ENCODE data around the gene TMEM97.
A peak's percentile ranks its signal among the peaks of the same experiment; 100 is the strongest.

Gene TMEM97

DNA sequence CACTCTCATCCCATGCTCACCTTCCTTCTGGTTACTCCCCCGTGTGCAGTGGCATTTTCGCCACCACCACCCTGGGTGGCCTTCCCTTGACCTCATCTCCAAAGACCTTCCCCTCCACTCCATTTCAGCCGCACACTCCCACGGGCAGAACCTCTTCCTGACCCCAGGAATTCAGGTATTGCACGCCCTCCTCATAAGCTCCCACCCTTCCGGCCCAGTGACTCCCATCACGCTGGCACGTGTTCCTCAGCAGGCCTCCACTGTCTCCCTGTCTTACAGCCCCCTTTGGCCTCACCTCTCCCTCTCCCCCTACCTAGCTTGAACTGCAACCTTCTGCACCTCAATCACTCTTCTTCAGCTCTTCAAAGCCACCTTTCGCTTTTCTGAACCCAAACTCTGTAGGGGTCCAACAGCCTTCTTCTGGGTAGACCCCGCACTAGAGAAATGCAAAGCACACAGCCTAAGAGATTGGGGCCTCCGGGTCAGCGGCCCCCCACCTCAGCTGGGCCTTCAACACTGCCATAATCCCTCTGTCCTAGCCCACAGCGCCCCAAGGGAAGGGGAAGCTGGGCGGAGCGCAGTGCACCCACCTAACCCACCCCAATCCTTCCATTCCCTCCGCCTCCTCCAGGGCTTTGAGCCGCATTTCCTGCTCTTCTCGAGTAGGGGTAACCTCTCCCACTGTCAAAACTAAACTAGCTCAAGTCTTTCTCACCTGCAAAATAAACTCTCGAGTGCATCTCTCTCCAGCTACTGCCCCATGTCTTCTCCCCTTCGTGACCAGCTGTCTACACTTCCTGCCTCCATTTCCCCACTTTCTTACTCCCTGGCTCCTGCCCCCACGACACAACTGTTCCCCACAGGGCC lies 1.7 kb upstream of the TMEM97 start:
- no peak for DNase-seq (ENCODE audit: low read depth)

DNA sequence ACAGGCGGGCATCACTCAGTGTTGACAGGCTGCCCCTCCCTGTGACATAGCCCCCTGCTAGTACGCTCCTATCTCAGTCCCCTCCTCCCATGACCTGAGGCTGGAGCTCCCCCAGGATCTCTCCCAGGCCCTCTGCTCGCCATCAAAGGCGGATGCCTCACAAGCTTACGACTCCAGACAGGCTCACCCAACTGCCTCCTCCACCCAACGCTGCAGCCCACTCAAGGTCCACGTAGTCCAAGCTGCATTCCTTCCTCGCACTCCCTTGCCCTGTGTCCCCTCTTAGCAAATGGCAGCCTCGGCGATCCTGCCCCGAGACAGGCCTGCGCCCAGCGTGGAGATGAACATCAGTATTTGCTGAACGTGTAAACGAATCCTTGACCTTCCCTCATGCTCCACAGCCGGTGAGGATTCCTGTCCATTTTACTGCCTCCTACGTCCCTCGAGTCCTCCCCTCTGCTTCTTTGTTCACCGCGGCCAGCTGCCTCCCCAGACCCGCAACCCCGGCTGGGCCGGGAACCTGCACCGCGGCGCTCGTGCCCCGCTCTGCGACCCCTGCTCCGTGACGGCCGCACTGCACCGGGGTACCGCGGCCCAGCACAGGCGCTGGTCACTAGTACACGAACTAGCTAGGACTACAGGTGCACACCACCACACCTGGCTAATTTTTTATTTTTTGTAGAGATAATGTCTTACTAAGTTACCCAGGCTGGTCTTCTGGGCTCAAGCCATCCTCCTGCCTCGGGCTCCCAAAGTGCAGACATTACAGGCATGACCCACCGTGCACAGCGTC lies 838 bp upstream of the TMEM97 start:
- DNase-seq (ENCODE audit: low read depth): no peak

DNA sequence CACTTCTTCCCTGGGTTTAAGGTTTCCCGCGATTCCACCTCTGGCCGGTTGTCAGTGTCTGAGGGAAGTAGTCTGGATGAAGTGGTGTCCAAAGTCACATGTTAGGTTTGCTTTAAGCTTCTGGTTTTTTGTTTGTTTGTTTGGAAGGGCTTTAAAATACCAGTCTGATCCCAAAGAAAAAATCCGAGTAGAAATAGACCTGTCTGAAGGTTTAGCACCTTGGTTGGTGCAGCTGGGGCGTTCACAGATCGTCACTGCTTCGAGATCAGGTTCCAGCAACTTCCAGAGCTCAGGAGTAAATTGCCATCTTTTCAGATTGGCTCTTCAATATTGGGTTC lies 567 bp downstream of the TMEM97 start:
- no peak for DNase-seq (ENCODE audit: low read depth)

GRCh38 chr17:28320215-28321061 lies 1.4 kb downstream of the TMEM97 start:
- DNase-seq (ENCODE audit: low read depth): no peak

DNA sequence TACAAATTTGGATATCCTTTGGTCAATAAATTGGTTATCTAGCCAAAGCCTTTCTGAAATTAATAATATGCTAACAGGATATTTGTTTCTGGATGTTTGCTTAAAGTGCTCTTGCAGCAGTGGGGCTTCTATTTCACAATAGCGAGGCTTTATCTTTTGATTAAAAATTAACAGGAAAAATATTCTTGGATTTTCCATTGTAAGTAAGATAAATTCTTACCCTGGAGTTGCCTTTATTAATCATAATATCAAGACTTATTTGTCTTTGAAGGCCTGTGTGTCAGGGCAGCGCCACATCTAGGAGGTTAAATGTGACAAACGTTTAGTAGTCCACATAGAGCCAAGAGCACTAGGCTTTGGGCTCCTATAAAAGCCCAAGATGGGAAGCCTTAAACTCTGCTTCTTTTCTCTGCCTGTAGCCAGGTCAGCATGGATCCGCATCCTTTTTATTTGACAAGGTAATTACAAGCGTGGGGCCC lies 5.3 kb downstream of the TMEM97 start:
- no peak for DNase-seq (ENCODE audit: low read depth)

DNA sequence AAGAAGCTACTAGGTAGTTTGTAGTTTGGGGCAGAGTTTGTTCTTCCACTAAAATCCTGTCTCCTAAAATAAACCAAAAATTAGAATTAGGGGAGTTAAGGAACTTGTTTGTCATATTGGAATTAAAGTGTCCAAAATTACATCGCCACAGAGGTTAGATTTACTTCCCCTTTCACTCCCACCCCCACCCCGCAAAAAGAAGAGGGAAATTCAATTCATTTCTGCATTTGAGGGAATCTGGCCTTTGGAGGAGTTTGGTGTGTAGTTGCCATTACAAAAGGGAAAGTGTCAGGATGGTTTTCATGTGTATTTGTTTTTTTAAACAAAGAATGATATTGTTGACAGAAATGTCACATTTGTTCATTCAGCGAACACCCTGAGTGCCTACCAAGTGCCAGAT lies 5.8 kb downstream of the TMEM97 start:
- no peak for DNase-seq (ENCODE audit: low read depth)

- DNase-seq (ENCODE audit: low read depth): no peak
Measured at GRCh38 chr17:28325211-28325610, 6.2 kb downstream of the TMEM97 start.

DNA sequence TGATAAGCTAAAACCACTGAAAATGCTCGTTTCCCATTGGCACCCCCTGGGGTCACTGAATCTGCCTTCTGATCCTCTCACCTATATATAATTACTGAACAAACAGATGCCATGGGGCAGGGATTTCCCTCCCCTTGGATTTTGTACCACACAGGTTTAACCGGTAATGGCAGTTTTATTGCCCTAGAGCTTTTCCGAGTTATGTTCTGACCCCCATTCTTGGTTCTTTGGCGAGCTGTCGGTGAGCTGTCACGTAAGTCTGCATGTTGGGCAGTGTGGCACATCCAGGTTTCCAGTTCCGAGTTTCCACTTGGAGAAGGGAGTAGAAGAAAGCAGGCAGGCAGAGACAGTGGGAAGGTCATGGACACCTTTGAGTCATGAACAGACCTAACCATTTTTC lies 7.1 kb downstream of the TMEM97 start:
- DNase-seq (ENCODE audit: low read depth): no peak

- no peak for DNase-seq (ENCODE audit: low read depth)
Measured at GRCh38 chr17:28327031-28327607, 8.1 kb downstream of the TMEM97 start.

GRCh38 chr17:28327709-28328108 lies 8.7 kb downstream of the TMEM97 start:
- no peak for DNase-seq (ENCODE audit: low read depth)

- no peak for DNase-seq (ENCODE audit: low read depth)
Measured at GRCh38 chr17:28328325-28328724, 9.3 kb downstream of the TMEM97 start.

- no peak for DNase-seq (ENCODE audit: low read depth)
Measured at GRCh38 chr17:28330671-28331070, 11.7 kb downstream of the TMEM97 start.

- no peak for DNase-seq (ENCODE audit: low read depth)
Measured at GRCh38 chr17:28331891-28332420, 13.0 kb downstream of the TMEM97 start.

DNA sequence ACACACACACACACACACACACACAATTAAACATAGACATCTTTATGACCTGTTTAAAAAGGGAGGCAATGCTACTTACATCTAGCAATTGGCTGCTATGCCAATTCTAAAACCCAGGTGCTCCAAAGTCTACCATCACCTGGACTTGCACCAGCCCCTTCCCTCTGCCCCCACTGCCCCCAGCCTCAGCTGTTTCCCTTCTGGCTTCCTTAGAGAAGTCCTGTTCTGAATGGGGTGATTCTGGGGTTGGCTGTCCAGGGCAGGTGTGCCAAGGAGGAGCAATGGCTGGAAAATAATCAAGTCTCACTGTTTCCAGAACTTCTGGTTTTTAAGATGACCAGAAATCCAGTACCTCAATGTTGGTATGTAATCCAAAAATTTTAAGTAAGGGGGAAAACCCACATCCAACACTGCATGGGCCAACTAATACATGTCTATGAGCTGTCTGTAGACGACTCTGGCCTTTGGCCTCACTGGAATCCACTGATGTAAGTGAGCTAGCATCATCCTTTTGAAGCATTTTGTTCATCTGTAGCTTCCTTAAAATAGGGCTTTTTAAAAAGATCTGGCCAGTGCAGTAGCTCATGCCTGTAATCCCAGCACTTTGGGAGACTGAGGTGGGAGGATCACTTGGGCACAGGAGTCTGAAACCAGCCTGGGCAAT lies 14.2 kb downstream of the TMEM97 start:
- DNase-seq (ENCODE audit: low read depth): no peak

DNA sequence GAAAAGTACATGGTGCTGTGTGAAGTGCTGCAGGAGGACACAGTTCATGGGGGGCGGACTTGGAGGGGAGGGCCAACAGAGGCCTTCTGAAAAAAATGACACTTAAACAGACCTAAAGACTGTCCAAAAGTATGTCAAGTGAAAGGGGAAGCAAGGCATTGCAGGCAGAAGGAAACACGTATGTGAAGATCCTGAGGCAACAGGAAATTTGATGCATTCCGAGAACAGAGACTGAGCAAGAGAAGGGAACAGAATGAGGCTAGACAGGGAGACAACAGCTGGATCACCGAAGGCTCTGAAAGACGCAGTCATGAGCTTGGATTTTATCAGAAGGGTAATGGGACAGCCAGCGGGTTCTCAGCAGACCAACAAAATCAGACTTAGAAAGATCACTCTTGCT lies 15.2 kb downstream of the TMEM97 start:
- DNase-seq (ENCODE audit: low read depth): no peak

DNA sequence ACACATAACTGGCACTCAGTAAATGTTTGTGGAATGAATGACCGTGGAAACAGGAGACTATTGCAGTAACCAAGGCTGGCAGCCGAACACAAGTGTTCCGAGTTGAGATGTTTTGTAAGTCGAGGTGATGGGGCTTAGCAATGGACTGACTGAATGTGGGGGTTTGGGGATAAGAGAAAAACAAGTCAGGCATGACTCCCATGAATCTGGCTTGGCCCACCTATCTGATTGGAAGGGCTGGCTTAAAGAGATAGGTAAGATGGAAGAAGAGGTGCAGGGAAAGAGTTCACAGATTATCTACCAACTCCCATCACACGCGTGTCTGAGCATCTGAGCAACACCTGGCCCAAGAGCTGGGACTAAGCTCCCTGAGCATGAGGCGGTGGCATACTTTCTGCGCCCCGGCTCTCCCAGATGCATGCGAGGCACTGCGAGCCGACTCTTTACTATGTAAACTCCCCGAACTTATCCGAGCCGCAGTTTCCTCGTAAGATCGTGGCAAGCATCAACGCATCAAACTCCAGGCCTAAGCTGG lies 15.7 kb downstream of the TMEM97 start:
- no peak for DNase-seq (ENCODE audit: low read depth)

DNA sequence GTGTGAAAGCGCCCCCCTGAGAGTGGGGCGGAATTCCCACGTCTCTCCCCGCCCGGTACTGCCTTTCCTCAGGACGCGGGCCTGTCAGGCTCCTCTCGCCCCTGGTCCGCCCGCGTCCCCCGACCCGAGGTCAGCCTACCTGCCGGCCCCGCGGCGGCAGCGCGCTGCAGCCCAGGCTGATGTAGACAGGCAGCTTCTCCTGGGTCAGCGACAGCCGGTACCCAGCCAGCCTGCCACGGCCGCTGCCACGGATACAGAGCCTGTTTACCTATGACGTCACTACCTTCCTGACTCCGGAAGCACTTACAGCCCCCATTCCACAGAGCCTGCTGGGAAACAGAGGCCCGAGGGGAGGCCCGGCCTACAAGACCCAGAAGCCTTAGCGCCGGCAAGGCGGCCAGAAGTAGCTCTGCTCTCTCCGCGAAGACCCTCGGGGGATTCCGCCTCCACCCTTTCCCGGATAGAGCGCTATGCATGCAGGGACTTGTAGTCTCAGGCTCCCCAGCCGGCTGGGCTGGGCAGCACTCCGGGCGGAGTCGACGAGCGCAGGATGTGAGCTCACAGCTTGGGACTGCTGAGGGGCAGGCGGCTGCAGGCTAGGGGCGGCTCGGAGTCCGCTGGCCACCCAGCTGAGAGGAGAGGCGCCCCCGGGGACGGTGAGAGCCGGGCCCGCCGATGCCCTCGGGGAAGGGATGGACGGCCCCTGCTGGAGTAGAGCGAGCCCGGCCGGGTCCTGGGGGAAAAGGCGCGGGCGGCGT lies 16.4 kb downstream of the TMEM97 start, which contains the start of the genes IFT20 and TNFAIP1:
IFT20 (minus strand) TSS at position 272 of the 758 bp plus-strand sequence. CDS start 3,487 bp downstream, outside the sequence.
TNFAIP1 (plus strand) TSS at position 561 of the 758 bp plus-strand sequence. CDS start 3,761 bp downstream, outside the sequence.
- DNase-seq (ENCODE audit: low read depth): peak; percentile 95

DNA sequence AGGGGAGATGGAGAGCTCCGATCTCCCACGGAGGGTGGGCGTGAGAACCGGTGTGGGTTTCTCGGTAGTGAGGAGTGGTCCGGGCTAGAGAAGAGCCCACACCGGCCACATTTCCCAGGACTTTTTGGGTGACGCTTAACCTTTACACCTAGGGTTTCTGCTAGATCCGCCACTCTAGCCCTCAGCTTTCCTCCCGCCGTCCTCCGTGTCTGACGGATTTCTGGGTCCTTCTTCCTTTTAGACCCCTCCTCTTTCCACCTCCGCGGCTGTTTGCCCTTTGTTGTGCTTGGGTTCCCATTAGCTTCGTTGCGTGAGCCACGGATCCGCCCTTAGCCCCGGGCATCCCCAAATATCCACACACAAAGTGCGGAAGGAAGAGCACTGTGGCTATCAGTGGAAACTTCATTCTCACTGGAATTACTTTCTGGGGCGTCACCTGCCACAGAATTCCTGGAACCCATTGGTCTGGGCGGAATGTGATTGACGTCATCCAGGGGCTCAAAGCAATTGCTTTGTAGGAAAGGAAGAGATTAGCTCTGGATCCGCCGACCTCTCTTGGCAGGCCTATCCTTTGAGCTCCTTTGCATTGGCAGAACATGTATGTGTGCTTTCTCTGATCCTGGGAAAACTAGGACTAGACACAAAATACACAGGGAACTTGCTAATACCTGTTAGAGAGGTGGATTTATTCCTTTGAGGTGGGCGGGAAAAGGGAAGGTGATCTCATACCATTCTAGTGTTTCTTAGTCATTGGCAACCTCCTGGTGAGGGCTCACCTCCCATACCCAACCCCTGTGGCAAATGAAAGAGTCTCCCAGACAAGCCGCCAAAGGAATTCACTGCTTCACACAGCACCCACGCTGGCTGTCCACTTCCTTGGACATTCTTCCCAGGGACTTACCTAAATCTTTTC lies 17.2 kb downstream of the TMEM97 start:
- DNase-seq (ENCODE audit: low read depth): no peak
